ENCODE measurements around the gene GJB5.

DNA sequence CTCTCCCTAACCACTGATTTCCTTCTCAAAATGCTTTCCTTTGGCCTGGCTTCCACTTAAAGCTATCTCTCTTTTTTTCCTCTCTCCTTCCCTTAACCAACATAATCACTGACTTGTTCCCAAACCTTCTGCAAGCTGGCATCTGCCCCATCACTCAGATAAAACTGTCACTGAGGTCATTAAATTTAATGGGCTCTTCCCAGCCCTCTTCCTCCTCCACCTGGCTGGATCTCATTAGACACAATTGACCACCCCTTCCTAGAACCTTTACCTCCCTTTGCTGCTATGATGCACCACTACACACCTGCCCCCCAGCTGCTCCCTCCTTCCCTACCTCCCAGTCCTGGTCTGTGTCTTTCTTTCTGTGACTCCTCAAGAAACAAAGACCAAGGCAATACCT, 44.0 kb upstream of the GJB5 start:
- TF ChIP-seq, protein P1, sequence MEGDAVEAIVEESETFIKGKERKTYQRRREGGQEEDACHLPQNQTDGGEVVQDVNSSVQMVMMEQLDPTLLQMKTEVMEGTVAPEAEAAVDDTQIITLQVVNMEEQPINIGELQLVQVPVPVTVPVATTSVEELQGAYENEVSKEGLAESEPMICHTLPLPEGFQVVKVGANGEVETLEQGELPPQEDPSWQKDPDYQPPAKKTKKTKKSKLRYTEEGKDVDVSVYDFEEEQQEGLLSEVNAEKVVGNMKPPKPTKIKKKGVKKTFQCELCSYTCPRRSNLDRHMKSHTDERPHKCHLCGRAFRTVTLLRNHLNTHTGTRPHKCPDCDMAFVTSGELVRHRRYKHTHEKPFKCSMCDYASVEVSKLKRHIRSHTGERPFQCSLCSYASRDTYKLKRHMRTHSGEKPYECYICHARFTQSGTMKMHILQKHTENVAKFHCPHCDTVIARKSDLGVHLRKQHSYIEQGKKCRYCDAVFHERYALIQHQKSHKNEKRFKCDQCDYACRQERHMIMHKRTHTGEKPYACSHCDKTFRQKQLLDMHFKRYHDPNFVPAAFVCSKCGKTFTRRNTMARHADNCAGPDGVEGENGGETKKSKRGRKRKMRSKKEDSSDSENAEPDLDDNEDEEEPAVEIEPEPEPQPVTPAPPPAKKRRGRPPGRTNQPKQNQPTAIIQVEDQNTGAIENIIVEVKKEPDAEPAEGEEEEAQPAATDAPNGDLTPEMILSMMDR (IDR thresholded peaks at IDR 0.05; ENCODE audit: poor library complexity, severe bottlenecking) = no peak
- no peak for TF ChIP-seq POLR2AphosphoS5 (IDR thresholded peaks at IDR 0.05)
- no peak for TF ChIP-seq RAD21 (conservative IDR thresholded peaks at IDR 0.05)
- TF ChIP-seq EZH2 (IDR thresholded peaks at IDR 0.05; ENCODE audit: borderline replicate concordance, insufficient read depth, low read length, poor library complexity, severe bottlenecking) = no peak
- no peak for TF ChIP-seq MXI1 (conservative IDR thresholded peaks at IDR 0.05; ENCODE audit: poor library complexity, severe bottlenecking)
- TF ChIP-seq REST (IDR thresholded peaks at IDR 0.05; ENCODE audit: borderline replicate concordance) = no peak

All from neural cell (in vitro differentiated cells).